GM12874 (cell line): ENCODE measurements around the gene YEATS4.

Experiments
- TF ChIP-seq, protein P1 (sequence below): IDR thresholded peaks from 2 replicates; pipeline ENCODE4 v1.5.1; 2011; ENCODE audit warnings: low read depth, mild to moderate bottlenecking, control low read depth, low read length, moderate library complexity; ENCODE audit not compliant: insufficient read depth

The YEATS4 gene

GRCh38 chr12:69338120-69338859 is 21.3 kb upstream of the YEATS4 start:
- TF ChIP-seq, protein P1, sequence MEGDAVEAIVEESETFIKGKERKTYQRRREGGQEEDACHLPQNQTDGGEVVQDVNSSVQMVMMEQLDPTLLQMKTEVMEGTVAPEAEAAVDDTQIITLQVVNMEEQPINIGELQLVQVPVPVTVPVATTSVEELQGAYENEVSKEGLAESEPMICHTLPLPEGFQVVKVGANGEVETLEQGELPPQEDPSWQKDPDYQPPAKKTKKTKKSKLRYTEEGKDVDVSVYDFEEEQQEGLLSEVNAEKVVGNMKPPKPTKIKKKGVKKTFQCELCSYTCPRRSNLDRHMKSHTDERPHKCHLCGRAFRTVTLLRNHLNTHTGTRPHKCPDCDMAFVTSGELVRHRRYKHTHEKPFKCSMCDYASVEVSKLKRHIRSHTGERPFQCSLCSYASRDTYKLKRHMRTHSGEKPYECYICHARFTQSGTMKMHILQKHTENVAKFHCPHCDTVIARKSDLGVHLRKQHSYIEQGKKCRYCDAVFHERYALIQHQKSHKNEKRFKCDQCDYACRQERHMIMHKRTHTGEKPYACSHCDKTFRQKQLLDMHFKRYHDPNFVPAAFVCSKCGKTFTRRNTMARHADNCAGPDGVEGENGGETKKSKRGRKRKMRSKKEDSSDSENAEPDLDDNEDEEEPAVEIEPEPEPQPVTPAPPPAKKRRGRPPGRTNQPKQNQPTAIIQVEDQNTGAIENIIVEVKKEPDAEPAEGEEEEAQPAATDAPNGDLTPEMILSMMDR, result no peak

GRCh38 chr12:69338936-69339335 is 20.6 kb upstream of the YEATS4 start:
- TF ChIP-seq, protein P1, result no peak

DNA sequence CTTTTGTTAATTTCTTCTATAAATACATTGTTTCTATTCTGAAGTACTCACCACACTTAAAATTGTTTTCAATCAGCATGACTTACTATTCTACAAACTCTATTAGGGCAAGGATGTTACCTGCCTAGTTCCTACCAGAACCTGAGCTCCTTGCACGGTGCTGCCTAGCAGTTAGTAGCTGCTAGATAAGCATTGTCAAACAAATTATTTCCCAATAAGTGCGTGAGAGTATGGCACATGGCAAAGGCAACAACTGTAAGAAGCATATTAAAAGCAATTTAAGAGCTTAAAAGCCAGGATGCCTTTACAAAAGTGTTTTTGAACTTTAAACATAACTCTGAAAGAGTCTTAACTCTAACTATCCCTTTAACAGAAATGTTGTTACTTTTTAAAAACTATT is 19.5 kb upstream of the YEATS4 start:
- TF ChIP-seq, protein P1, result no peak

- TF ChIP-seq, protein P1, result no peak
Observed at GRCh38 chr12:69341328-69341727, 18.2 kb upstream of the YEATS4 start.

- TF ChIP-seq, protein P1, result no peak
Observed at GRCh38 chr12:69342421-69342820, 17.1 kb upstream of the YEATS4 start.

DNA sequence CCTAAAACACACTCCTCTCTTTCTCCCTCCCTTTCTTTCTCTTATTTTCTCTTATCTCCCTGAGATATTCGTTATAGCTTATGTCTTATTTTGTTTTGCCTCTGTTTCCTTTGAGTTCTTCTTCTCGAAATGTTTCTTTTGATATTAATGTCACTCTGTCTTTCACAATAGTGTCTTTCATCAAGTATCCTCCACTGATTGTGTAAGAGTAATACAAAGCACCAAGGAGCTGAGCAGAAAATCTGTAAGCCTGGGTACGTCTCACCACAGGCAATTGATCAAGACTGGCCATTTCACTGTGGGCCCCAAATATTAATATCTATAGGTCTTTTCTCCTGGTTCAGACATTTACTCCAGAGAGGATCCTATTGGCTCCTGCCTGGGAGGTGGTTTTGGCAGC is 16.2 kb upstream of the YEATS4 start:
- TF ChIP-seq, protein P1, result no peak

DNA sequence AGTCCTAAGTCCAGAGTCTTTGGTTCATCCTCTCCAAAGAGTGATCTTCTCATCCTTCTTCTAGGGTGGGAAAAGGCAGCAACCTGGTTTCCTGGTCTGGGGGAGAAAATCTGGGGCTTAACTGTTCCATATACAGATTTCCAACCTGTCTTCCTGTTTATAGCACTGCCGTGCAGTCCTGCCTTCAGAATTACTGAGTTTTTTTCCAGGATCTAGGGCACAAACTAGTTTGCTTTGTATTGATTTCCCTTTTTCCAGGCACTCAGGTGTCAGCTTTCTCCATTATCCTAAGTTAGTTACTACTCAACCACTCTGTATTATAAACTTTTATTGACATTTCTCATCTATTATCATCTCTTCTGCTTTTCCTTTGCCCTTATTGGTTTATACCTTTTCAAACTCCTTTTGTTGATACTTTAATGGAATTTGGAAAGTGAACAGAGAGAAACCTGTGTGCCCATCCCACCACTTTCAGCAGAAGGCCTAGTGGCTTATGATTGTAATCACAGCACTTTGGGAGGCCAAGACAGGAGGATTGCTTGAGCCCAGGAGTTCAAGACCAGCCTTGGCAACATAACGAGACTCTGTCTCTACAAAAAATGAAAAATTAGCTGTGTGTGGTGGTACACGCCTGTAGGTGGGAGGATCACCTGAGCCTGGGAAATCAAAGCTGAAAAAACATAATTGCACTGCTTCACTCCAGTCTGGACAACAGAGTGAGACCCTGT is 15.5 kb upstream of the YEATS4 start:
- TF ChIP-seq, protein P1, result no peak
